ENCODE measurements around the gene HSD17B7.

DNA sequence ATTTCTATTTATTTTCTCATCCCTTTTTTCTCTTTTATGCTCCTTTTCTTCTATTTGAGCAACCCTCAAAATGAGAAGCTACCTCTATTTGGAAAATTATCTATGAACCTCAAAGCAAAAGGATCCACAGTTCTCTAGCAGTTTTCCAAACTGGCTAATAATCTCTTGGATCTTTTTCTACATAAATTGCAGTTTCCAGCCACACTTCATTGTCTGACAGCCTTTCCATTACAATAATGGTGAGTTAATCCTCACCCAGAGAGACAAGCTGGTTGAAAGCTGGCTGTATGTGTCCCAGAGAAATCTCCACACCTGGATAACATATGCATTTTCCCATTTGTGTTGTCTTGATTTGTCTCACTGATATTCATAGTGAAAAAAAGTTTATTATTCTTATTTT lies 16.5 kb upstream of the HSD17B7 start:
- TF ChIP-seq NR2C2 (CRISPR knock-in tag; IDR thresholded peaks at IDR 0.05): no peak
- TF ChIP-seq NR2C2 (tag; IDR thresholded peaks at IDR 0.05): no peak
- TF ChIP-seq ZNF212 (CRISPR knock-in tag; IDR thresholded peaks at IDR 0.05): no peak
- TF ChIP-seq GATAD2A (IDR thresholded peaks at IDR 0.05): no peak
- no peak for TF ChIP-seq ZNF3 (CRISPR knock-in tag; IDR thresholded peaks at IDR 0.05)
- TF ChIP-seq TSC22D4 (tag; IDR thresholded peaks at IDR 0.05): no peak
- no peak for TF ChIP-seq ETV6 (IDR thresholded peaks at IDR 0.05; ENCODE audit: borderline replicate concordance in 1 of 2, low read depth in 2 of 2, low read length in 1 of 2)
- no peak for TF ChIP-seq ETV6 (CRISPR knock-in tag; IDR thresholded peaks at IDR 0.05; ENCODE audit: borderline replicate concordance)

Measured in K562 (cell line).